Osteocyte (in vitro differentiated cells): ENCODE data around the gene IFNA17. TPM values are rescaled to one million over a fixed set of nuclear protein-coding genes. Genes with fewer than 3 reads are reported as not detected.
A peak's percentile ranks its signal among the peaks of the same experiment; 100 is the strongest.

Experiments used
- DNase-seq: peaks from one replicate; pipeline ENCODE4 v3.0.0; 2021; ENCODE audit warnings: mixed read lengths; ENCODE audit not compliant: unreplicated experiment; ENCODE audit errors: extremely low spot score
- H3K27ac Mint-ChIP-seq: one replicate; pipeline ENCODE4 v1.8.0; 2021; ENCODE audit warnings: mild to moderate bottlenecking, mixed read lengths; ENCODE audit not compliant: unreplicated experiment
- H3K27me3 Mint-ChIP-seq: one replicate; pipeline ENCODE4 v1.8.0; 2021; ENCODE audit warnings: mixed read lengths; ENCODE audit not compliant: unreplicated experiment
- H3K36me3 Mint-ChIP-seq: one replicate; pipeline ENCODE4 v1.8.0; 2021; ENCODE audit warnings: mixed read lengths; ENCODE audit not compliant: unreplicated experiment
- H3K4me1 Mint-ChIP-seq: one replicate; pipeline ENCODE4 v1.8.0; 2021; ENCODE audit warnings: mixed read lengths; ENCODE audit not compliant: unreplicated experiment
- H3K4me3 Mint-ChIP-seq: one replicate; pipeline ENCODE4 v1.8.0; 2021; ENCODE audit warnings: mild to moderate bottlenecking, moderate library complexity, mixed read lengths; ENCODE audit not compliant: unreplicated experiment
- H3K9me3 Mint-ChIP-seq: one replicate; pipeline ENCODE4 v1.8.0; 2021; ENCODE audit warnings: mixed read lengths; ENCODE audit not compliant: unreplicated experiment
- total RNA-seq: library from RNA; stranded (reverse); gene quantifications from 2 replicates; pipeline ENCODE4 v1.2.1, GENCODE V29; 2021
- TF ChIP-seq, protein P1 (sequence below): fragments of 200-600 bp; sonication (generic); IDR thresholded peaks from 2 replicates; pipeline ENCODE4 v1.5.0; 2021; ENCODE audit warnings: antibody characterized with exemption, mild to moderate bottlenecking, moderate library complexity

IFNA17 gene
- total RNA-seq, 1 donor from 2014 or later = not detected

DNA sequence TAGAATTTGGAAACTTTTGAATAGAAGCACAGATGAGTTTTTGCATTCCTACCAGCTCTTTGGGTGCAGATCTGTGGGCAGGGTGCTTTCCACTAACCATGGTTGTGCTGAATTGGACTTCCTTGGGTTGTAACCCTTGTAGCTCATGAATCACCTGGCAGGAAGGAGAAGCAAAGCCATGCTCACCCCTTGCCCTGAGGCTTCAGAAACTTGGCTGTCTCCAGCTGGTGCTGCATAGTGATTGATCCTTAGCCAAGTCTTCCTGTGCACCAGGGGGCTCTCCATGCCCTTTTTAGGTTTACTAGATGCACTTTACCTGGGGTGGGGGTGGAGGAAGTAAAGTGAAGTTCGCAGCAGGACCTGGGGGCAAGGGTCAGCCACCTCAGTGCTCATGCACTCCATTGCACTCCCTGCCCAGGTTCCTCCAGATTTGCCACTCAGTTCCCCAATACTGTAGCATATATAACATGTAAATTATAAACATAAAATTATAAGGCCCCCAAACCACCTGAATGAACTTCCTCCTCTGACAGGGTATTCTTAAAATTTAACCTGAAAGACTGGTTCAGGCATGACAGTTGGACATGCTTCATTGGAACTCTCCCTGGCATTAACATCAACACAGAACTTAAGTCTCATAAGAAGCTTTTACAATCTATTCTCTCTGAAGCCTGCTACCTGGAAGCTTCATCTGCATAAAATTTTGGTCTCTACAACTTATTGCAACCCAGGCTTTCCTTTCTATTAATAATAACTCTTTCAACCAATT is 37.6 kb upstream of the IFNA17 start:
- TF ChIP-seq, protein P1, sequence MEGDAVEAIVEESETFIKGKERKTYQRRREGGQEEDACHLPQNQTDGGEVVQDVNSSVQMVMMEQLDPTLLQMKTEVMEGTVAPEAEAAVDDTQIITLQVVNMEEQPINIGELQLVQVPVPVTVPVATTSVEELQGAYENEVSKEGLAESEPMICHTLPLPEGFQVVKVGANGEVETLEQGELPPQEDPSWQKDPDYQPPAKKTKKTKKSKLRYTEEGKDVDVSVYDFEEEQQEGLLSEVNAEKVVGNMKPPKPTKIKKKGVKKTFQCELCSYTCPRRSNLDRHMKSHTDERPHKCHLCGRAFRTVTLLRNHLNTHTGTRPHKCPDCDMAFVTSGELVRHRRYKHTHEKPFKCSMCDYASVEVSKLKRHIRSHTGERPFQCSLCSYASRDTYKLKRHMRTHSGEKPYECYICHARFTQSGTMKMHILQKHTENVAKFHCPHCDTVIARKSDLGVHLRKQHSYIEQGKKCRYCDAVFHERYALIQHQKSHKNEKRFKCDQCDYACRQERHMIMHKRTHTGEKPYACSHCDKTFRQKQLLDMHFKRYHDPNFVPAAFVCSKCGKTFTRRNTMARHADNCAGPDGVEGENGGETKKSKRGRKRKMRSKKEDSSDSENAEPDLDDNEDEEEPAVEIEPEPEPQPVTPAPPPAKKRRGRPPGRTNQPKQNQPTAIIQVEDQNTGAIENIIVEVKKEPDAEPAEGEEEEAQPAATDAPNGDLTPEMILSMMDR = no peak
- no peak for DNase-seq
- no peak overlapping the region for H3K4me3 Mint-ChIP-seq
- H3K36me3 Mint-ChIP-seq = no peaks in the 10 kb centered on the region
- H3K27ac Mint-ChIP-seq = no peak overlapping the region
- H3K27me3 Mint-ChIP-seq = peaks cover 41% of the 10 kb centered on the region
- H3K9me3 Mint-ChIP-seq = no peaks in the 10 kb centered on the region
- H3K4me1 Mint-ChIP-seq = no peaks in the 10 kb centered on the region

DNA sequence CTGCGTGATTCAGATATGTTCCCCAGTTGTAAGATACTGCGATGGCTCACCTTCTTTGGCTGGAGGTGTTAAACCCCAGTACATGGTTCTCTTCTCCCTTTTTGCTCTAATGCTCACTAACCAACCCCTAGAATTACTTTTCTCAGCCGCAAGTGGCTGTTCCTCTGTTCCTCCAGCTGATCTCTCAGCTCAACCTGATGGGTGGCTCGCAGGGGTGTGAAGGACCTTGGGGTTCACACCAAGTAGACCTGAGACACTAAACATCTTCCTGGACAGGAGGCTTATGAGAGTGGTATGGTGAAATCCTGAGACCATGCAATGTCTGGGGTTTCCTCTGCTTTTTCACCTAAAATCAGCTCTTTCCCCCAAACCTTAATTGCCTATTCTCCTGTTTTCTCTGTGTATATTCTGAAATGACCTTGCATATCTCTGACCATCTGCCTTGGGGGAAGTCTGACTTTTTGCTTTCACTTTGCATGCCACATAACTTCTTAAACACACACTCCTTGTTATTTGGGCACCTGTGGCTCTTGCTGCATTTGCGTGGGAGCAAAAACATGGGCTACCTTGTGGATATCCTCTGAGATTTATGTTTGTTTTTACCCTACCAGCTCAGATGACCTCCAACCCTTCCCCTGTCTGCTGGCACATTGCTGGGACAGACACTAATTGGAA is 27.7 kb upstream of the IFNA17 start:
- DNase-seq = no peak
- no peak overlapping the region for H3K4me3 Mint-ChIP-seq
- H3K9me3 Mint-ChIP-seq = no peaks in the 10 kb centered on the region
- H3K27me3 Mint-ChIP-seq = peaks cover 54% of the 10 kb centered on the region
- TF ChIP-seq, protein P1 = no peak
- H3K36me3 Mint-ChIP-seq = no peaks in the 10 kb centered on the region
- H3K27ac Mint-ChIP-seq = no peak overlapping the region
- H3K4me1 Mint-ChIP-seq = peaks cover 4% of the 10 kb centered on the region

DNA sequence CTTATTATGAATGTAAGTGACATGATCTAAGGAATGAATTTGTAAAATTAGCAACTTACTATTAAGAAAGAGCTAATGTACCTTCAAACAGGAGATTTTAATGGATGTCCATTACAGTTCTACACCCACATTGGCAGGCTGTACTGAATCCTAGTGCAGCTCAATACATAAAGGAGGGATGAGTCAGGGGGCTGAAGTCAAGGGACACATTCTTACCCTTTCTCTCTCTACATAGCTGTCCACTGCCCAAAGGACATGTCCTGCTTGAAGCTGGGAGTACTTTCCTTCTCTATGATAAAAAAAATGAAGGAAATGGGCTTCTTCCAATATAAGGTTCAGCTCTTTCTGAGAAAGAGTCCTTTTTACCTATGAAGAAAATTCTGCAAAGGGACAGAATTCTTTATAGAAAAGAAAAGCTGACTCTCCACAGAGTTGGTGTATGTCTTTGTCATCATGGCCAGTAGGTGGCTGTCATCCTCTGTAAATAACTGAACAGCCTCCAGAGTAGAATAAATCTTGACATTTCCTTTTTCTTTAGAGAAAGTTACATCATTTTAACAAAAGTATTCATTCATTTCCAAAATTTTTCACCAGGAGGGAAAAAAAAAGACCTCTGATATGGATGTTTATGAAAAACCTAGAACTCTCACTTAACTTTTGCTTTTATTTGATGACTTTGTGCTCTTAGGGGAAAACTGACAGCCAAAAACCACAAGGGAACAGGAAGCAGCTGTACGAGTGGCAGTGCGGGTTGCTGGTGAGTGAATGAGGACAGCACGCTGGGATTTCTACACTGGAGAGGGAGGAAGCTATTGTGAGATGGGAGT is 24.9 kb upstream of the IFNA17 start:
- TF ChIP-seq, protein P1 = peak; percentile 54
- Mint-ChIP-seq H3K4me3 (peak overlapping the region; percentile 10), H3K36me3 (no peaks in the 10 kb centered on the region), H3K4me1 (peaks cover 4% of the 10 kb centered on the region), H3K27me3 (peaks cover 61% of the 10 kb centered on the region), H3K9me3 (no peaks in the 10 kb centered on the region), H3K27ac (no peak overlapping the region)
- DNase-seq = no peak

DNA sequence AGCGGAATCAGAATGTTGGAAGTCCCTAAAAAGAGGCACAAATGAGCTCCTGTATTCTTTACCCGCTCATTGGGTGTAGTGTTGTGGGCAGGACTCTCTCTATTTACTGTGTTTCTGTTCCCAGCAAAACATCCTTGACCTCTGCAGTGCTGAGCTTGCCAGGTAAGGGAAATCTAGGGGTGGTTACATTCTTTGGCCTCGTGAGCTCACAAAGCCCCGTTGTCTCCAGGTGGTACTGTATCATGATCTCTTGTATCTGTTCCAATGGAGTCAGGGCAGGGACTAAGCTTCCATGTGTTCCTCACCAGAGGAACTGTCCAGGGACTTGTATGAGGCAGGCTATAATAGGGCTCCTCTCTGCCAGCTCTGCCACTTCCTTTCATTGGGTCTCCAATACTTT is 23.6 kb upstream of the IFNA17 start:
- H3K27ac Mint-ChIP-seq = no peak overlapping the region
- TF ChIP-seq, protein P1 = no peak
- H3K9me3 Mint-ChIP-seq = no peaks in the 10 kb centered on the region
- peaks cover 4% of the 10 kb centered on the region for H3K4me1 Mint-ChIP-seq
- no peak overlapping the region for H3K4me3 Mint-ChIP-seq
- no peaks in the 10 kb centered on the region for H3K36me3 Mint-ChIP-seq
- no peak for DNase-seq
- peaks cover 54% of the 10 kb centered on the region for H3K27me3 Mint-ChIP-seq
